ENCODE results near the gene RELN.

The RELN gene

GRCh38 chr7:104024632-104025031 is 35.2 kb upstream of the RELN start:
- H2BK15ac ChIP-seq (ENCODE audit: low read depth, poor library complexity, severe bottlenecking), result no peak overlapping the region
- no peaks in the 10 kb centered on the region for H3K36me3 ChIP-seq (ENCODE audit: control insufficient read depth in 1 of 2, insufficient read depth in 2 of 2, low read depth in 1 of 2, low read length in 2 of 2)
- H3K9ac ChIP-seq (ENCODE audit: low read length), result no peak overlapping the region
- no peak overlapping the region for H3K23ac ChIP-seq (ENCODE audit: low read length in 2 of 2)
- H2BK120ac ChIP-seq (ENCODE audit: low read depth, low read length), result no peak overlapping the region
- no peak overlapping the region for H3K4ac ChIP-seq (ENCODE audit: low read depth in 1 of 2, low read length in 2 of 2)
- no peaks in the 10 kb centered on the region for H3K9me3 ChIP-seq (ENCODE audit: control insufficient read depth, low read length)
- no peak overlapping the region for H4K8ac ChIP-seq (ENCODE audit: low read length)
- H3K27ac ChIP-seq (ENCODE audit: low read length, poor library complexity, severe bottlenecking), result no peak overlapping the region
- H2AFZ ChIP-seq (ENCODE audit: low read depth, low read length), result no peak overlapping the region
- H3K14ac ChIP-seq (ENCODE audit: low read length in 2 of 2), result no peak overlapping the region
- no peaks in the 10 kb centered on the region for H3K79me1 ChIP-seq (replicated peaks; ENCODE audit: low read length, poor library complexity, severe bottlenecking)
- H3K4me1 ChIP-seq (ENCODE audit: control insufficient read depth, insufficient read depth, low read depth, low read length), result no peaks in the 10 kb centered on the region
- H2AK5ac ChIP-seq (ENCODE audit: low read length, severe bottlenecking), result no peak overlapping the region
- H3K4me2 ChIP-seq (ENCODE audit: low read length, poor library complexity, severe bottlenecking), result no peak overlapping the region
- 92% methylated on average over 1 of the region's 2 CpGs for WGBS
- no peak overlapping the region for H3K18ac ChIP-seq (ENCODE audit: low read depth in 1 of 2, low read length in 2 of 2)
- H3K4me3 ChIP-seq (ENCODE audit: insufficient read depth in 1 of 2, low read depth in 1 of 2, low read length in 2 of 2), result no peak overlapping the region
- no peak for DNase-seq
- no peak overlapping the region for H2BK12ac ChIP-seq (ENCODE audit: low read length in 2 of 2)
- peaks cover 0 to 4% of the 10 kb centered on the region in 2 experiments for H3K27me3 ChIP-seq (ENCODE audit: control insufficient read depth in 1 of 2, insufficient read depth in 1 of 2, low read length in 2 of 2)
- no peak overlapping the region for H4K91ac ChIP-seq (ENCODE audit: low read length)
- H2BK5ac ChIP-seq (ENCODE audit: low read depth, low read length, poor library complexity, severe bottlenecking), result no peak overlapping the region

GRCh38 chr7:104023100-104023499 is 33.6 kb upstream of the RELN start:
- Histone ChIP-seq H3K4me2 (ENCODE audit: low read length, poor library complexity, severe bottlenecking) (no peak overlapping the region), H4K91ac (ENCODE audit: low read length) (no peak overlapping the region), H3K14ac (ENCODE audit: low read length in 2 of 2) (no peak overlapping the region), H2BK5ac (ENCODE audit: low read depth, low read length, poor library complexity, severe bottlenecking) (no peak overlapping the region), H3K4me1 (ENCODE audit: control insufficient read depth, insufficient read depth, low read depth, low read length) (no peaks in the 10 kb centered on the region), H4K8ac (ENCODE audit: low read length) (no peak overlapping the region), H2AFZ (ENCODE audit: low read depth, low read length) (no peak overlapping the region), H3K9ac (ENCODE audit: low read length) (no peak overlapping the region), H3K23ac (ENCODE audit: low read length in 2 of 2) (no peak overlapping the region), H3K4ac (ENCODE audit: low read depth in 1 of 2, low read length in 2 of 2) (no peak overlapping the region), H3K9me3 (ENCODE audit: control insufficient read depth, low read length) (no peaks in the 10 kb centered on the region), H3K18ac (ENCODE audit: low read depth in 1 of 2, low read length in 2 of 2) (no peak overlapping the region), H3K4me3 (ENCODE audit: insufficient read depth in 1 of 2, low read depth in 1 of 2, low read length in 2 of 2) (no peak overlapping the region), H2BK15ac (ENCODE audit: low read depth, poor library complexity, severe bottlenecking) (no peak overlapping the region), H3K79me1 (replicated peaks; ENCODE audit: low read length, poor library complexity, severe bottlenecking) (no peaks in the 10 kb centered on the region), H2AK5ac (ENCODE audit: low read length, severe bottlenecking) (no peak overlapping the region), H2BK12ac (ENCODE audit: low read length in 2 of 2) (no peak overlapping the region), H3K36me3 (ENCODE audit: control insufficient read depth in 1 of 2, insufficient read depth in 2 of 2, low read depth in 1 of 2, low read length in 2 of 2) (no peaks in the 10 kb centered on the region), H2BK120ac (ENCODE audit: low read depth, low read length) (no peak overlapping the region), H3K27ac (ENCODE audit: low read length, poor library complexity, severe bottlenecking) (no peak overlapping the region), H3K27me3 (ENCODE audit: control insufficient read depth in 1 of 2, insufficient read depth in 1 of 2, low read length in 2 of 2) (peaks cover 0 to 4% of the 10 kb centered on the region in 2 experiments)
- WGBS, result 71% methylated on average over 3 of the region's 3 CpGs
- DNase-seq, result no peak

GRCh38 chr7:104018425-104018824 is 29.0 kb upstream of the RELN start:
- no peak overlapping the region for H2AK5ac ChIP-seq (ENCODE audit: low read length, severe bottlenecking)
- H3K9ac ChIP-seq (ENCODE audit: low read length), result no peak overlapping the region
- H3K4me2 ChIP-seq (ENCODE audit: low read length, poor library complexity, severe bottlenecking), result no peak overlapping the region
- no peaks in the 10 kb centered on the region for H3K36me3 ChIP-seq (ENCODE audit: control insufficient read depth in 1 of 2, insufficient read depth in 2 of 2, low read depth in 1 of 2, low read length in 2 of 2)
- no peak overlapping the region for H3K23ac ChIP-seq (ENCODE audit: low read length in 2 of 2)
- H3K9me3 ChIP-seq (ENCODE audit: control insufficient read depth, low read length), result no peaks in the 10 kb centered on the region
- no peaks in the 10 kb centered on the region for H3K79me1 ChIP-seq (replicated peaks; ENCODE audit: low read length, poor library complexity, severe bottlenecking)
- H3K14ac ChIP-seq (ENCODE audit: low read length in 2 of 2), result no peak overlapping the region
- H3K4me3 ChIP-seq (ENCODE audit: insufficient read depth in 1 of 2, low read depth in 1 of 2, low read length in 2 of 2), result no peak overlapping the region
- DNase-seq, result no peak
- no peak overlapping the region for H2BK15ac ChIP-seq (ENCODE audit: low read depth, poor library complexity, severe bottlenecking)
- no peak overlapping the region for H3K4ac ChIP-seq (ENCODE audit: low read depth in 1 of 2, low read length in 2 of 2)
- no peak overlapping the region for H2BK5ac ChIP-seq (ENCODE audit: low read depth, low read length, poor library complexity, severe bottlenecking)
- H2BK12ac ChIP-seq (ENCODE audit: low read length in 2 of 2), result no peak overlapping the region
- H3K27me3 ChIP-seq (ENCODE audit: control insufficient read depth in 1 of 2, insufficient read depth in 1 of 2, low read length in 2 of 2), result no peaks in the 10 kb centered on the region
- H3K4me1 ChIP-seq (ENCODE audit: control insufficient read depth, insufficient read depth, low read depth, low read length), result no peaks in the 10 kb centered on the region
- no peak overlapping the region for H2AFZ ChIP-seq (ENCODE audit: low read depth, low read length)
- WGBS, result no CpG with 5 or more reads among the region's 1 CpG
- H4K91ac ChIP-seq (ENCODE audit: low read length), result no peak overlapping the region
- no peak overlapping the region for H3K18ac ChIP-seq (ENCODE audit: low read depth in 1 of 2, low read length in 2 of 2)
- no peak overlapping the region for H3K27ac ChIP-seq (ENCODE audit: low read length, poor library complexity, severe bottlenecking)
- no peak overlapping the region for H4K8ac ChIP-seq (ENCODE audit: low read length)
- H2BK120ac ChIP-seq (ENCODE audit: low read depth, low read length), result no peak overlapping the region

GRCh38 chr7:104017001-104017400 is 27.5 kb upstream of the RELN start:
- no peak overlapping the region for H2AK5ac ChIP-seq (ENCODE audit: low read length, severe bottlenecking)
- H3K9me3 ChIP-seq (ENCODE audit: control insufficient read depth, low read length), result no peaks in the 10 kb centered on the region
- no peak overlapping the region for H4K8ac ChIP-seq (ENCODE audit: low read length)
- H2BK5ac ChIP-seq (ENCODE audit: low read depth, low read length, poor library complexity, severe bottlenecking), result no peak overlapping the region
- no peak overlapping the region for H3K9ac ChIP-seq (ENCODE audit: low read length)
- no peaks in the 10 kb centered on the region for H3K27me3 ChIP-seq (ENCODE audit: control insufficient read depth in 1 of 2, insufficient read depth in 1 of 2, low read length in 2 of 2)
- no peak overlapping the region for H3K14ac ChIP-seq (ENCODE audit: low read length in 2 of 2)
- DNase-seq, result no peak
- H3K27ac ChIP-seq (ENCODE audit: low read length, poor library complexity, severe bottlenecking), result no peak overlapping the region
- H3K36me3 ChIP-seq (ENCODE audit: control insufficient read depth in 1 of 2, insufficient read depth in 2 of 2, low read depth in 1 of 2, low read length in 2 of 2), result no peaks in the 10 kb centered on the region
- H2BK12ac ChIP-seq (ENCODE audit: low read length in 2 of 2), result no peak overlapping the region
- H3K79me1 ChIP-seq (replicated peaks; ENCODE audit: low read length, poor library complexity, severe bottlenecking), result no peaks in the 10 kb centered on the region
- H3K18ac ChIP-seq (ENCODE audit: low read depth in 1 of 2, low read length in 2 of 2), result no peak overlapping the region
- no peak overlapping the region for H2BK120ac ChIP-seq (ENCODE audit: low read depth, low read length)
- H3K4me2 ChIP-seq (ENCODE audit: low read length, poor library complexity, severe bottlenecking), result no peak overlapping the region
- WGBS, result 100% methylated on average over 2 of the region's 2 CpGs
- no peak overlapping the region for H3K4me3 ChIP-seq (ENCODE audit: insufficient read depth in 1 of 2, low read depth in 1 of 2, low read length in 2 of 2)
- H3K23ac ChIP-seq (ENCODE audit: low read length in 2 of 2), result no peak overlapping the region
- H2AFZ ChIP-seq (ENCODE audit: low read depth, low read length), result no peak overlapping the region
- H4K91ac ChIP-seq (ENCODE audit: low read length), result no peak overlapping the region
- H3K4me1 ChIP-seq (ENCODE audit: control insufficient read depth, insufficient read depth, low read depth, low read length), result no peaks in the 10 kb centered on the region
- H2BK15ac ChIP-seq (ENCODE audit: low read depth, poor library complexity, severe bottlenecking), result no peak overlapping the region
- no peak overlapping the region for H3K4ac ChIP-seq (ENCODE audit: low read depth in 1 of 2, low read length in 2 of 2)

Data from mesenchymal stem cell (in vitro differentiated cells and primary cell).